Stimulated activated CD8-positive, alpha-beta memory T cell treated with anti-CD3 and anti-CD28 coated beads, Interleukin-2, amount 100 ng/mL, for 48 hours (primary cell): ENCODE data around the gene NSDHL.
"Not testable (repeated sequence)": the region's sequence is repeated elsewhere in the genome, so short reads cannot be mapped to it uniquely, and the experiment has no call there.

Experiments used
- DNase-seq, 2 donors: peaks; one replicate each; pipeline ENCODE4 v3.0.0-alpha.2; 2020; ENCODE audit warnings: low read depth in 2 of 2

NSDHL gene

DNA sequence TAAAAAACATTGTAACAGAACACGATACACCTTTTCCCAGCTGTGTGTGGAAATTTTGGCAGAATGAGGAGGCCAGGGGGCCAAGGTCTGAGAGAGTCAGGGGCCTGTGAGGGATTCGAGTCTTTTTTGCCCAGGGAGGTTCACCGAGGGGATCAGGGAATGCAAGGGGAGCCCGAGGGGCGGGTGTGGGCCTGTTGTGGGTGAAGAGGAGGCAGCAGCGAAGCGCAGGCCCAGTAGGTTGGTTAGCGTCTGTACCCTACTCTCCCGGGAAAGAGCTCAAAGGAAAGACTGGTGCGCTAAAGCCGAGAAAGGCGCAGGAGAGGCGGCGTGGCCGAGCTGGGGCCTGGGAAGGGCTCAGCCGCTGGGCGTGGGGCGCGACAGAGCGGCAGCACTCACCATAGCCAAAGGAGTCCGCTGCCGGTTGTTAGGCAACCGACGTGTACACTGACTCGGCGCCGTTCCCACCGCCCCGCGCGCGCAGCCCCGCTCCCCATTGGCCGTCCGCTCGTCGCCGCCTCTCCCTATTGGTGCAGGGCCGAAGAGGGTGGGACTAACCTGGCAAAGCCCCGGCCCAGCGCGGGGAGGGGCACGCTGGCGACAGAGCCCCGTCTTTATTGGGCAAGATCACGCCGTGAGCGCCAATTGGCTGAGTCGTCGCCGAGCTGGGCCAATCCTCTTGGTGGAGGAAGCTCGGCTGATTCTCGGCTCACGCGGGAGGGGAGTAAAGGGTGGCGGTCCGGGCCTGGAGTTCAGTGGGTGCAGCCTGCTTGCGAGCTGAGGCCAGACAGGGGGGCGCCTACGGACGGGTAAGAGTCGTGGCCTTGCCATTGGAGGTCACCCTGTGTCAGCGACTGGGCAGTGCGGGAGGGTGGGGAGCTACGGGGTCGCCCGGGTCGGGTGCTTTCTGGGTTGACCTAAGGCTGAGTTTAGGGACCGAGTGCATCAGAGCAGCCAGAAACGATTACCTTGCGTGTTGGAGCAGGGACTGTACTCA, at the start of gene NSDHL, which contains the start of gene CETN2:
TSS of gene NSDHL (plus strand) at position 752 of the 994 bp plus-strand sequence. CDS start 15,262 bp downstream, outside the sequence.
TSS of gene CETN2 (minus strand) at position 446 of the 994 bp plus-strand sequence. CDS start at position 399, 47 bp downstream.
- peak; percentile 84 to 86 for DNase-seq

DNA sequence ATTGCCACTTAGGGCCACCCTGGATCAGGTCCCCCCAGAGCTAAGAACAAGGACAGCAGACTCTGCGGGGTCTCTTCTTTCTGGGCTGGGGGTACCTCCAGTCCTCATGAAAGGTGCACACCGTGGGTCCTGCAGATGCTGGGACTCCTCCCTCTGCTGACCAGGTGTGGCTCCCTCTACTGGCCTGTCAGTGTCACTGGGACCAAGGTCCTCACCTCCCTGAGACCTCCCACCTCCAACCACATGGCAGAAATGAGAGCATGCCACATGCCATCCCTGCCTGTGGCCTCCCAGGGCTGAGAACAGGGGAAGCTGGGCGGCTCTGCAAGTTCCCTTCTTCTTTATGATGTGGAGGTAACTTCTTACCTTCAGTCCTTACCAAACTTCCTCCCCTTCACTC, 43.8 kb upstream of the NSDHL start:
- DNase-seq: not testable (repeated sequence)

DNA sequence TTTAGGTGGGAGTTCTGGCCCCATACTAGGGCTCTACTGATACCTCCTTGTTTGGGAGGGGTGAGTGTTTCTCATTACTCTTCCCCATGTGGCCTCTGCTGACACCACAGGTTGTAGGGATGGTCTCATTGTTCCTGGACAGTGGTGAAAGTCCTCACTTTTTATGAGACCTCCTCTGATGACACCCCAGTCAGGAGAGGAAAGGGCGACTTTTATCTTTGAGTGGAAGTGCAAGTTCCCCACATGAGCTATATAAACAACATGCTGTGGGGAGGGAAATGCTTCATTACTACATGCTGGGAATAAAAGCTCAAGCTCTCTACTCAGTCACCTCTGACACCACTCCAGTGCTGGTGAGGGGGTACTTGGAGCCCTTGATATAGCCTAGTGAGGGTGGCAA, 31.9 kb upstream of the NSDHL start:
- DNase-seq: no peak

DNA sequence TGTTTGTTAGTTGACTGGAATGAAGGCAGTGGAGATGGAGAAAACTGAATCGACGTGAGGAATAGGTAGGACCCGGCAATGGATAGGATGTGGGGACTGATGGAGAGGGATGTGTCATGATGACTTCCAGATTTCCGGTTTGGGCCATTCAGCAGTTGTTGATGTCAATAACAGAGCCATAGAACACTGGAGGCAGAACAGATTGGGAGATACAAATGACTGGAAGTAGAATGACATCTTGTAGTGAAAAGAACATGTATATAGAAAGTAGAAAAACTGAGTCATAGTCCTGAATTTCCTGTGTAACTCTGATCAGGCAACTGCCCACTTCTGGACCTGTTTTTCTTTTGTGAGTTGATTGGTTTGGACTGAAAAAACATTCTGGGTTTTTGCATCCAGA, 24.8 kb upstream of the NSDHL start:
- no peak for DNase-seq

DNA sequence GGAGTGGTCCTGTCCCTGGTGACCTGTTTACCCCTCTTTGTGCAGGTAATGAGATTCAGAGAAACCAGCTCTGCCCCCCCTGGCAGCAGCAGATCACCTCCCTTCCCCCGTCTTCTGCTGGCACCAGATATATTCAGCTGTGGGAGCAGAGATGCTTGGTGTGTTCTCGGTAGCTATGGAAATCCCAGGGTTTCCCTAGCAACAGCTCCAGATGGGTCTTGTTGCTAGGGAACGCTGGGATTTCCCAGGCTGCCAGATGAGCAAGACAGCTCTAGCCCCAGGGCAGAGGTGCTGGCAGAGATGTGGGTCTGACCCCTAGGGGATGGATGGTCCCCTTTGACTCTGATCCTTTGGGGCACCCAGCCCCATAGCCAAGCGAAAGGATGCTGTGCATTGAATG, 20.5 kb upstream of the NSDHL start:
- no peak for DNase-seq

DNA sequence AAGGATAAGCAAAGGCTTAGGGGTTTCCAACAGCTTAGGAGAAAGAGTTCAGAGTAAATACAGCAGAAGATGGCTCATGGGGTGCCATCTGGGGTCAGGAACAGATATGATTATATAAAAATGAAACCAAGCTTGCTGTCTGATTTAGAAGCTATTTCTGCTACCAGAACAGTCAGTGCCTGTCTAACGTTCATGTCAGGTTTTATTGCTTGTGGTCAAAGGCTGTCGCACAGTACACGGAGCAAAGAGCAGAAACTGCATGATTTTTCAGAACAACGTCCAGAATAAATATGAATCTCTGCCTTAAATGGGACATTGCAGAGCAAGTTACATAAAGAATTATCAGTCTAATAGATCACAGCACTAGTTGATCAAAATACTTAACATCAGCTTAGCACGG, 17.7 kb upstream of the NSDHL start:
- no peak for DNase-seq

DNA sequence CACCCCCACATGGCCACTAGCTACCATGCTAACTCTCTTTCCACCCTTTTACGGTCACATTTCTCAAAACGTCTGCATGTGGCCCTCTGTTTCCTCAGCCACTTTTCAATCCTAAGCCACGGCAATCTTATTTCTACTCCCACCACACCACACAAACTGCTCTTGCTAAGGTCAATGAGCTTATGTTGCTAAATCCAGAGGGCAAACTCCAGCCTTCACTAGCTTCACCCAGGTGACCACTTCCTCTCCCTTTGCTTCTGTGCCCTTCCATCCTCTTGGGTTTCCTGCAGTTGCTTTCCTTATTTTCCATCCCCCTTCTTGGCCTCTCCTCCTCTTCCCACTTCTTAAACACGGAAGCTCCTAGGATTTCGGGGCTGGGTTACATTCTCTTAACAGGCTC, 16.8 kb upstream of the NSDHL start:
- DNase-seq: no peak

DNA sequence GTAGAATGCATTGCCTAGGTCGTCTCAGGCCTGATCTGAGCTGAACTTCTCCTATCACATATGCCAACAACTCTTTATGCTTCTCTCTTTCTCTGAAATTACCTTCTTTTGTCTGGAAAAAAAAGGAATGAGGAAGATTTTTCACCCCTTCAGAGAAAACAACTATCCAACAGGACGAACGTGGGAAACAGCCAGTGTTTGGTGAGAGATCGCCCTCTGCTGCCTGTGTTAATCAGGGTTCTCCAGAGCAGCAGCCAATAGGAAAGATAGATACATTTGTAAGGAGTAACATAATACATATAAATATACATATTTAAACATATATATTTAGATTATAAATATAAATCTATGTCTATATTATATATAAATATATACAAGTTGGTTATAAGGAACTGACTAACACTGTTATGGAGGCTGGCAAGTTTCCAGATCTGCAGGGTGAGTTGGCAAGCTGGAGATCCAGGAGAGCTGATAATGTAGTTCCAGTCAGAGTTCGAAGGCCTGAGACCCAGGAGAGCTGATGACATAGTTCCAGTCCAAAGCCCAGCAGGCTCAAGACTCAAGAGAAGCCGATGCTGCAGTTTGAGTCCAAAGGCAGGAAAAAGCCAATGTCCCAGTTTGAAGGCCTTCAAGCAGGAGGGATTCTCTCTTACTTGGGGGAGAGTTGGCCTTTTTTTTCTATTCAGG, 13.6 kb upstream of the NSDHL start:
- no peak for DNase-seq

DNA sequence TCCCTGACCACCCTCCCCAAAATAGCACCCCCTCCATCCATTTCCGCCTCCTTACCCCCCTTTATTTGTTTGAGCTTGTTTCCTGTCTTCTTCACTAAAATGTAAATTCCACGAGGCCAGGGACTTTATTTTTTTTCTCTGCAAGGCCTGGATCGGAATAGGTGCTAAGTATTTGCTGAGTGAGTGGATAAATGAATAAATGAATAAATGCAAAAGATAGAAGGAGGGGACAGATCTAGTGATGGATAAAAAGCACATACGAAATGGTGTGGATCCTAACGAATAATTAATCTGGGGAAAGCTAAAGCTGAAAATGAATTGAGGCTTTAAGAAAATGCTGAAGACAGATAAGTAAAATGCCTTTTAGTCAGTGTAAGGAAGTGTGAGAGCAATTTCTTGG, 12.5 kb upstream of the NSDHL start:
- DNase-seq: no peak

DNA sequence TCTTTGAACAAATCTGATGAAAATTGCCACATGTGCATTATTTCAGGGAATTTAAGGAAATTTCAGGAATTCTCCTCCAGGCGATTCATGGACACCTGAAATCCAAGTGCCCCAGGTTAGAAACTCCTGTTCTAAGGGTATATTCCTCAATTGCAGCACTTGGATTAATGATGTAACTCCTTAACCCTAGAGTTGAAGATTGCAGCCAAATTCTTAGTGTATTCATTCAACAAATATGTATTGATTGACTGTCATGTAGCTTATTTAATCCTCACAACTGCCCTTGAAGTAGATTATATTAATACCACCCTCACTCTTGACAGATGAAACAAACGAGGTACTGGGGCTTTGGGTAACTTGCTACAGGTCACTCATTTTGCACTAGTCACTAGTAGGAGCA, 11.6 kb upstream of the NSDHL start:
- DNase-seq: no peak

DNA sequence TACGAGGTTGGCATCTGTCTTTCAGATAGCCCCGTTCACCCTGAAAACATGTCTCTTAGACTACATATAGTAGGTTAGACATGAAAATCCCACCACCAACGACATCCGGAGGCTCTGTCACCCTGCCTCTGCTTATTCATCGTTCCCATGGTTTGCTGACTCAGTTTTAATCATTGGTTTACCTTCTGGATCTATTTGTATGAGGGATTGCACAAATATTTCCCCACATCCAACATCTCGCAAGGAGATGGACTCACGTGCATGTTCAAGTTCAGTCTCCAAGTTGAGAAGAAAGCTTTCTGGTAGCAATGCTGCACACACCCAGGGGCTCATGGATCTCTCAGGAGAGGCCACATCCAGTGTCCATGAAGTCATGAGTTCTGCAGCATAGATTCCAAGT, 11.1 kb upstream of the NSDHL start:
- DNase-seq: no peak

DNA sequence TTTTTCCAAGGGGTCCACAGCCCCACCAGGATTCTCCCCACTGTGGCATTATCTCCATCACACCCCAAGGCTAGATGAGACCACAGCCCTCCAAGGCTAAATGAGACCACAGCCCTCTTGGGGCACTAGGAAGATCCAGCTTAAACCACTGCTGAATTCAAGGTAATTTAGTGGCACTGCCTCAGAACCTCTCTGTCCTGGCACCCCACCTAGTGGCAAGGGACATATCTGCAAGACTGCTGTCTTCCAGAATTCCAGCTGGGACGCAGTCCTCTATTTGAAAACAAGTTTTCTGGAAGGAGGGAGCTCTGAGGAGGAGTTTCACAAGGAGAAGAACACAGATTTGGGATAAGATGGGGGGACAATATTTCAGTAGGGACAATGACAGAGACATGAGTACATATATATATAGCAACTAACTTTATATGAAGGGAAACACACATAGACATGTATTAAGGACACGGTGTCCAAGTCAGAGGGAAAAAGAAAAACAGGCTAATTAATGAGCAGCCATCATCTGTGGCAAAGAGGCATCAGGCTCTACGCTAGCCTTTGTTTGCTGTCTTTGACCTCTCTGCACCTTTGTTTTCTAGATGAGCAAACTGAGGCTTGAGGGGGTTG, 9.6 kb upstream of the NSDHL start:
- peak in 1 of 2 donors; percentile 3 for DNase-seq

DNA sequence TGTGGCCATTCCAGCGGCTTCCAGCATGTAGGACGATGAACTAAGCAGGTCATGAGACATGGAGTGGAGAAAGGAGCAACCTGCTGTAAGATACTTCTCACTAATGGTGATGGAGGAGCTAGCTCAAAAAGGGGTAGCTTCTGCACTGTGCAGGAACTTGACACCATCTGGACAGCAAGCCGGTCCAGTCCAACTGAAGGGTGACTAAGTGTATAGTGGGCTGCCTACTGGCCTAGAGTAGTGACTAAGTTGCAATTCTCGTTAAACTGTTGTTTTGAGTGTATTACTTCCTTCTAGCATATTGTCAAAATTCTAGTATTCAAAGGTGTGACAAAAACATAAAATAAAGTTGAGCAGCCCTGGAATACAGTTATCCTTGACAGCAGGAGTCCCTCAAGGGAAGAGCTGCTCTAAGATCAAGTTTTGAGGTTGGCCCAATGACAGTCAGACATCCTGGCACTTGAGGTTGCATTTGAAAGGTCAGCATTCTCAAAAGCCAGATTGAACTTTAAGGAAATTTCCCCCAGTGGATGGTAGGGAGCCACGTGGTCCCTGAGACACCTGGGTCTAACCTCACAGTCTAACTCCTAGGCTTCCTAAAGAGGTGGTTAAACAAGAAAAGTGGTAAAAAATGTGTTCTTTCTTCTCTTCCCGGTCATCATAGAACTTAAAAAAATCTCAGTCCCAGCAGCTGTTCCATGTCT, 8.3 kb upstream of the NSDHL start:
- DNase-seq: no peak

DNA sequence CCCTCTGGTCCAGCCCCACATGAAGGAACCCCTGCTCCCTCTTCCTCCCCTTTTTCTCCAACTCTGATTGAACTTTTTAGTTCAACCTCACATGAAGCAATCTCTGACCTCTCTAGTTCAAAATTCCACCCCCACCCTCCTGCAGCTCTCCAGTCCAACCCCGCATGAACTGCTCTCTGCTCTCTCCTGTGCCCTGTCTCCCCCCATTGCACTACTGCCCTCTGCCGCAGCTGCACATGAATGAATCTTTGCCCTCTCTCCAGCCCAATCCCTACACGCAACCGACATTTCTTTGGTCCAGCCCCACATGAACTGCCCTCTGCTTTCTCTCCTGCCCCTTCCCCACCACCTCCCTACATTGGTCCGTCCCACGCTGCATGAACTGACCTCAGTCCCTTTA, 7.2 kb upstream of the NSDHL start:
- DNase-seq: no peak

DNA sequence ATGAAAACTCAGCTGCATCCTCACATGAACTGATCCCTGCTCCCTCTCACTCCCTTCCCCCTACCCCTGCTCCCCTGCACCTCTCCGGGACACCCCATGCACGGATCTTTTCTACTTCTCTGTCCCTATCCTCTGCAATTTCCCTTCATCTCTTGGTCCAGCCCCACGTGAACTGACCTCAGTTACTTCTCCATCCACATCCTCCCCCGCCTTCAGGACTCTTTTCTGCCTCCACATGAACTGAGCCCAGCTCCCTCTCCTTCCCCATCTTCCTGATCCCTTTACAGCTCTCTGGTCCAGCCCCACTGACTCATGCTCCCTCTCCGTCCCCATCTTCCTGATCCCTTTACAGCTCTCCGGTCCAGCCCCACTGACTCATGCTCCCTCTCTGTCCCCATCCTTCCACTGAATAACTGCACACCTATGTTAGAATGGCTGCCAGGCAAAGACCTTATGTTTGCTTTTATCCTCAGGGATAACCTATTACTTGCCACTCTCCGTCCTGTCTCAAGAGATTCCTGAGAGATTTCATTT, 6.0 kb upstream of the NSDHL start:
- DNase-seq: no peak

DNA sequence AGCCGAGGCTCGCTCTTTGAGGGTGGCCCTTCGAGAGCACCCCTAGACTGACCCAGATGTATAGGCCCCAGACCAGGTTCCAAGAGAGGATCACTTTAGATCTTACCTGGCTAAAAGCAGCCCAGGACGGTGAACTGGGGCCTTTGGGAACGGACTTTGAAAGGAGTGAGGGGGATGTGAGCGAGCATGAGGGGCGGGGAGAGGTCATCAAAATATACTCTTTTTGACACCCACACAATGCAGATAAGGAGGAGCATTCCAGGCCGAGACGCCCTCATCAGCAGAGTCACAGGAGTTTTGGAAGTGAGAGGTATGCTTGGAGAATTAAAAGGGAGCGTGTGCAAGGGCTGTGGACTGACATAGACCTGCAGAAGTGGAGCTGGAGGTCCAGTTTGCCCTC, 528 bp downstream of the NSDHL start:
- DNase-seq: no peak

DNA sequence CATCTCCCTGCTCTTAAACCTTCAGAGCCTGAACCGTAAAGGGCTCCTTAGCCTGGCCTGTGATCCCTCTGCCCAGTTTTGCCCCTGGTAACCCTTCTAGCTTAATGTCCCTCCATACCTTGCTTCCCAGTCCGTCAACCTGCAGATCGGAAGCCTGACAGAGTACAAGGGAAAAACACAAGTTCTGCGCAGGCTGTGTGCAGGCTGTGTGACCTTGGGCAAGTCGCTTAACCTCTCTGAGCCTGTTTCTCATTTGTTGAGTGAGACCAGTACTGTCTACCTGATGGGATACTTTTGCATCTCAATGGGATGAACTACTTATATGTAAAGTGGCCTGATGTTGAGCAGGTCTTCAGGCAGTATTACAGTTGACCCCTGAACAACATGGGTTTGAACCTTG, 1.7 kb downstream of the NSDHL start:
- DNase-seq: no peak

DNA sequence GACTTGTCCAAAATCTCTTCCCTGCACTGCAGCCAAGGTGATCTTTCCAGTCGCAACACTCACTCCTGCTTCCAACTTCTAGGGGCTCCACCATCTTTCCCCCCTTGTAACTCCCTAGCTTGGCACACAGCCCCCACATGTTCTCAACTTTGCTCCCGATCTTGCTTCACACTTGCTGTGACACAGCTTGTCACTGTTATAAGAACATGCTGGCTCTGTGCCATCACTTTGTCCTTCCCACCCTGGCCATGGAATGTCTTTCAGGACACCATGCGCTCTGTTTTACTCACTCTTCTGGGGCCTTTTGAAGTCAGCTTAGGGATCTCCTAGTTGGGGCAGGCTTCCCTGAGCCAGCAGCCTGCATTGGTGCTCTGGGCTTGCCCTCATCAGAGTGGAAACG, 2.5 kb downstream of the NSDHL start:
- no peak for DNase-seq

DNA sequence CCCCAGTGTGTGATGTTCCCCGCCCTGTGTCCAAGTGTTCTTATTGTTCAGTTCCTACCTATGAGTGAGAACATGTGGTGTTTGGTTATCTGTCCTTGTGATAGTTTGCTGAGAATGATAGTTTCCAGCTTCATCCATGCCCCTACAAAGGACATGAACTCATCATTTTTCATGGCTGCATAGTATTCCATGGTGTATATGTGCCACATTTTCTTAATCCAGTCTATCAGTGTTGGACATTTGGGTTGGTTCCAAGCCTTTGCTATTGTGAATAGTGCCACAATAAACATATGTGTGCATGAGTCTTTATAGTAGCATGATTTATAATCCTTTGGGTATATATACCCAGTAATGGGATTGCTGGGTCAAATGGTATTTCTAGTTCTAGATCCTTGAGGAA, 4.6 kb downstream of the NSDHL start:
- not testable (repeated sequence) for DNase-seq

DNA sequence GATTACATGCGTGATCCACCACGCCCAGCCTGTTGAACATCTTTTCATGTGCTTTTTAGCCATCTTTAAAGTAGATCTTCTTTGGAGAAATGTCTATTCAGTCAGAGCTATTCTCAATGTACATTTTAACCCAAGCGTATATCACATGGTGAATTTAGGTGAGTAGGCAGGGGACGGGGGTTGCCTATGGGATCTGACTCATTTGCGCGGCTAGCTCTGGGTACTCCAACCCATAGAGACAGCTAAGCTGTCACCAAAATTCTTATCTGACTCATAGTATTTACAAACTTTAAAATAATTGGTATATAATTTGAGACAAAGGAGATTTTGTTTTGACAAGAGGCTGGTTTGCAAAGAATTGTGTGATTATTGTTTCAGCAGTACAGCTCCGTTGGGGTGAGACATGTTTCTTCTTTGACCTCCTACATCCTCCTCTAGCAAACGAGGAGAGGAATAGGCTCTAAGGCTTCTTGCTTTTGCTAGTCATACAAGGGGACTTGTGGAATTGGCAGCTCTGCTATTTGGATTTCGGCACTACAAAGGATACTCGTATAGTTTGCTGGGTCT, 12.0 kb downstream of the NSDHL start:
- no peak for DNase-seq

DNA sequence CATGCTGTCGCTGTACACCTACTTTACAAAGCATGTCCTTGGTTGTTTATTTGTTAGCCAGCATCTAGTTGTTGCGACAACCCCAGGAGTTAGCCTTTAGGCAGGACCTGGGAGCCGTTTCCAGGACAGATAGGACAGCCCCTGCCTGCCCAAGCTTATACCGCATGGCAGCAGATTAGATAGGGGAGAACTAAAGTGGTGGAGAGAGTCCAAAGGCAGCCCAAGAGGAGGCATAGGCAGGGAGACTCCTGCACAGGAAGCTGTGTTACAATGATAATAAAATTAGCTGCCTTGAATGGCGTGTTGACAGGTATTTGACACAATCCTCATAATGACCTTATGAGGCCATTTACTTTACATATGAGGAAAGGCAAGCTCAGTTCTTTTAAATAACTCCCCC, 13.0 kb downstream of the NSDHL start:
- no peak for DNase-seq
